GM12878 (cell line): Measurements from ENCODE around the gene RALB. TPM values are rescaled to one million over a fixed set of nuclear protein-coding genes. Genes with fewer than 3 reads are reported as not detected.

Experiments used
- BCL11A ChIP-seq: IDR thresholded peaks from 2 replicates; pipeline ENCODE4 v1.6.1; 2011; ENCODE audit warnings: low read depth, low read length
- CBFB ChIP-seq: IDR thresholded peaks from 2 replicates; pipeline ENCODE4 v1.6.1; 2016; ENCODE audit warnings: antibody characterized with exemption, low read depth
- CBX5 ChIP-seq: sonication (generic); IDR thresholded peaks from 2 replicates; pipeline ENCODE4 v1.6.1; 2016; ENCODE audit warnings: low read depth, moderate library complexity, mild to moderate bottlenecking, inconsistent platforms
- CHD4 ChIP-seq: fragments of 200-600 bp; sonication (generic); IDR thresholded peaks from 2 replicates; pipeline ENCODE4 v1.6.1; 2016; ENCODE audit warnings: mild to moderate bottlenecking
- ESRRA ChIP-seq: IDR thresholded peaks from 2 replicates; pipeline ENCODE4 v1.6.1; 2012; ENCODE audit warnings: mild to moderate bottlenecking, low read length, improper control_type of control experiment
- FOXK2 ChIP-seq: fragments of 450-650 bp; IDR thresholded peaks from 2 replicates; pipeline ENCODE4 v1.6.1; 2017; ENCODE audit warnings: mild to moderate bottlenecking, moderate library complexity
- HDAC2 ChIP-seq: fragments of 200-600 bp; sonication (generic); IDR thresholded peaks from 2 replicates; pipeline ENCODE4 v1.6.1; 2017
- HDAC6 ChIP-seq: fragments of 200-600 bp; sonication (generic); IDR thresholded peaks from one replicate; pipeline ENCODE4 v1.8.0; 2017; ENCODE audit warnings: antibody characterized with exemption; ENCODE audit not compliant: unreplicated experiment
- LARP7 ChIP-seq: fragments of 450-650 bp; IDR thresholded peaks from 2 replicates; pipeline ENCODE4 v1.6.1; 2017; ENCODE audit warnings: mild to moderate bottlenecking
- MEF2A ChIP-seq: IDR thresholded peaks from 2 replicates; pipeline ENCODE4 v1.6.1; 2011; ENCODE audit warnings: low read depth, mild to moderate bottlenecking, low read length, moderate library complexity; ENCODE audit not compliant: insufficient read depth
- MXI1 ChIP-seq: fragments of 150-350 bp; IDR thresholded peaks from 2 replicates; pipeline ENCODE4 v1.6.1; 2011; ENCODE audit warnings: low read depth, mild to moderate bottlenecking, inconsistent platforms, low read length, improper control_type of control experiment
- NFYA ChIP-seq: IDR thresholded peaks from 2 replicates; pipeline ENCODE4 v1.6.1; 2011; ENCODE audit warnings: low read depth, mild to moderate bottlenecking, low read length, improper control_type of control experiment, borderline replicate concordance
- NR2C1 ChIP-seq: fragments of 450-650 bp; IDR thresholded peaks from 2 replicates; pipeline ENCODE4 v1.6.1; 2017; ENCODE audit warnings: antibody characterized with exemption, mild to moderate bottlenecking, moderate library complexity
- PAX8 ChIP-seq: fragments of 450-650 bp; IDR thresholded peaks from 2 replicates; pipeline ENCODE4 v1.6.1; 2017; ENCODE audit warnings: mild to moderate bottlenecking, moderate library complexity
- POLR2AphosphoS5 ChIP-seq: IDR thresholded peaks from 2 replicates; pipeline ENCODE4 v1.6.1; 2011; ENCODE audit warnings: mild to moderate bottlenecking, low read length, inconsistent platforms
- RAD51 ChIP-seq: fragments of 450-650 bp; IDR thresholded peaks from 2 replicates; pipeline ENCODE4 v1.6.1; 2016; ENCODE audit warnings: moderate library complexity, mild to moderate bottlenecking, inconsistent platforms
- SREBF2 ChIP-seq: IDR thresholded peaks from 2 replicates; pipeline ENCODE4 v1.6.1; 2012; ENCODE audit warnings: mild to moderate bottlenecking, low read length
- STAT3 ChIP-seq: IDR thresholded peaks from 2 replicates; pipeline ENCODE4 v1.6.1; 2011; ENCODE audit warnings: low read depth, low read length, improper control_type of control experiment
- SUPT20H ChIP-seq: IDR thresholded peaks from 2 replicates; pipeline ENCODE4 v1.6.1; 2011; ENCODE audit warnings: low read depth, mild to moderate bottlenecking, low read length, moderate library complexity, borderline replicate concordance; ENCODE audit not compliant: control insufficient read depth
- TCF12 ChIP-seq: IDR thresholded peaks from 2 replicates; pipeline ENCODE4 v1.6.1; 2011; ENCODE audit warnings: low read depth, mild to moderate bottlenecking, low read length
- polyA plus RNA-seq, 11 experiments: library from polyadenylated mRNA; depleted of rRNA in 4 of 11; unstranded in 6 of 11; stranded (reverse) in 5 of 11; fragments of >200 nt; fragmentation: Nextera tagmentation in 4 of 11; fragmentation: Illumina TruSeq in 1 of 11; extraction: Ambion mirVana in 4 of 11; extraction: Trizol in 1 of 11; gene quantifications; 1 replicate in 1 of 11; 2 replicates in 10 of 11; pipeline versions ENCODE4 v1.2.1 to v1.2.3, GENCODE V29; 2011 to 2016; ENCODE audit warnings: inconsistent platforms in 2 of 11, missing spikeins in 2 of 11, low read depth in 1 of 11
- total RNA-seq, 4 experiments: library from RNA; depleted of rRNA in 3 of 4; stranded (reverse); fragments of >200 nt in 3 of 4; fragmentation: Illumina TruSeq in 1 of 4; extraction: Trizol in 1 of 4; gene quantifications; 2 replicates each; pipeline versions ENCODE4 v1.2.1 to v1.2.3, GENCODE V29; 2013 to 2021
- TF ChIP-seq, protein P1 (sequence below): fragments of 450-650 bp; conservative IDR thresholded peaks from 2 replicates; pipeline ENCODE4 v1.6.1; 2017; ENCODE audit warnings: mild to moderate bottlenecking, moderate library complexity
- TF ChIP-seq, protein P2 (sequence below): IDR thresholded peaks from 2 replicates; pipeline ENCODE4 v1.6.1; 2011; ENCODE audit warnings: low read depth, mild to moderate bottlenecking, low read length, moderate library complexity, borderline replicate concordance; ENCODE audit errors: extremely low read depth
- TF ChIP-seq, protein P3 (sequence below): fragments of 450-650 bp; IDR thresholded peaks from 2 replicates; pipeline ENCODE4 v1.6.1; 2014; ENCODE audit warnings: mild to moderate bottlenecking
- TF ChIP-seq, protein P4 (sequence below): IDR thresholded peaks from 2 replicates; pipeline ENCODE4 v1.6.1; 2011; ENCODE audit warnings: borderline replicate concordance, low read depth, mild to moderate bottlenecking, moderate library complexity, mixed read lengths, low read length; ENCODE audit not compliant: insufficient read depth; ENCODE audit errors: extremely low read length

Gene RALB
- total and polyA plus RNA-seq, 10 of the 15 experiments (the other 5 are each of a cell fraction or from before 2014, with no cell fraction given) = 8.3 to 54.0 (median 24.2) TPM

DNA sequence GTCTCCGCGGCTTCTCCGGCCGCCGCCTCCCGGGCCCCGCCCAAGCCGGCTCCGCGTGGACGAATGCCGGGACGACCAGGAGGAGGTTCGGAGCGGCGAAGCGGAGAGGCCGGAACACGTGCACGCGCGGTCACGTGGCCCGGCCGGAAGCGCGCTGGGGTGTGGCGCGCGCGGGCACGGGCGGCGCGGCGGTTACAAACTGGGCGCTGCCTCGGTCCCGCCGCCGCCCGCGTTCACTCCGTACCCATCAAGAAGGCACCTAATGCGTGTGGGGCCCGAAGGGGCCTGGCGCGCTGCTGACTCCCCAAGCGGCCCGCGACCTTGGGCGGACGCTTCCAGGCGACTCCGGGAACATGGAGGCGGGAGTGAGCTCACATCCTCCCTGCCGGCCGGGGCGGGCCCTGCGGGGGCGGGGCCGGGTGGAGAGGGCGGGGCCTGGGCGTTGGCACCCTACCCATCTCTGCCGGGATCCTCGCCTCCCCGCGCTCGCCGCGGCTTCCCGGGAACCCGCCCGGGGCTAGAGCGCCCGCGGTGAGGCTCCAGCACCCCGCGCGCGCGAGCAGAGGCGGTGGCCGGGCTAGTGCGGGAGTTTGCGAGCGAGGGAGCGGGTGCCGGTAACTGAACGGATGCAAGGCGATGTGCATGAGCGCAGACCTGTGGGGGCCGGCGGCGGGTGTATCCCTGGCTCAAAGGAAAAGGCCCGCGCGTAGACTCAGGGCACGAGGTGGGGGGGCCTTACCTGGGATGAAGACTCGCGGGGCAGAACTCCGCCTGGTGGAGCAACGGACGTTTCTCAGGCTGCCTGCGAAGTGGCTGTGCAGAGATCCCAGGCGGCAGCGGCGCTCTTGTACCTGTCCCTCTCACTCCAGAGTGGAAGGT, 29.4 kb upstream of the RALB start, which contains the start of gene TMEM185B (continued):
- TF ChIP-seq ESRRA = peak; percentile 85; the same call in 1 of the 2 replicates
- no peak for TF ChIP-seq SUPT20H
- no peak for TF ChIP-seq BCL11A
- no peak for TF ChIP-seq HDAC2
- peak; percentile 95 for TF ChIP-seq MXI1
- TF ChIP-seq, protein P1, sequence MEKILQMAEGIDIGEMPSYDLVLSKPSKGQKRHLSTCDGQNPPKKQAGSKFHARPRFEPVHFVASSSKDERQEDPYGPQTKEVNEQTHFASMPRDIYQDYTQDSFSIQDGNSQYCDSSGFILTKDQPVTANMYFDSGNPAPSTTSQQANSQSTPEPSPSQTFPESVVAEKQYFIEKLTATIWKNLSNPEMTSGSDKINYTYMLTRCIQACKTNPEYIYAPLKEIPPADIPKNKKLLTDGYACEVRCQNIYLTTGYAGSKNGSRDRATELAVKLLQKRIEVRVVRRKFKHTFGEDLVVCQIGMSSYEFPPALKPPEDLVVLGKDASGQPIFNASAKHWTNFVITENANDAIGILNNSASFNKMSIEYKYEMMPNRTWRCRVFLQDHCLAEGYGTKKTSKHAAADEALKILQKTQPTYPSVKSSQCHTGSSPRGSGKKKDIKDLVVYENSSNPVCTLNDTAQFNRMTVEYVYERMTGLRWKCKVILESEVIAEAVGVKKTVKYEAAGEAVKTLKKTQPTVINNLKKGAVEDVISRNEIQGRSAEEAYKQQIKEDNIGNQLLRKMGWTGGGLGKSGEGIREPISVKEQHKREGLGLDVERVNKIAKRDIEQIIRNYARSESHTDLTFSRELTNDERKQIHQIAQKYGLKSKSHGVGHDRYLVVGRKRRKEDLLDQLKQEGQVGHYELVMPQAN = peak; percentile 92
- TF ChIP-seq, protein P2, sequence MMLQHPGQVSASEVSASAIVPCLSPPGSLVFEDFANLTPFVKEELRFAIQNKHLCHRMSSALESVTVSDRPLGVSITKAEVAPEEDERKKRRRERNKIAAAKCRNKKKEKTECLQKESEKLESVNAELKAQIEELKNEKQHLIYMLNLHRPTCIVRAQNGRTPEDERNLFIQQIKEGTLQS = peak; percentile 91
- no peak for TF ChIP-seq SREBF2
- TF ChIP-seq LARP7 = peak; percentile 89
- peak; percentile 71 for TF ChIP-seq RAD51
- peak; percentile 53; the same call in 1 of the 2 replicates for TF ChIP-seq CBX5
- no peak for TF ChIP-seq CBFB
- TF ChIP-seq POLR2AphosphoS5 = peak; percentile 86
- no peak for TF ChIP-seq HDAC6
- no peak for TF ChIP-seq STAT3
- TF ChIP-seq TCF12 = no peak
- TF ChIP-seq, protein P3, sequence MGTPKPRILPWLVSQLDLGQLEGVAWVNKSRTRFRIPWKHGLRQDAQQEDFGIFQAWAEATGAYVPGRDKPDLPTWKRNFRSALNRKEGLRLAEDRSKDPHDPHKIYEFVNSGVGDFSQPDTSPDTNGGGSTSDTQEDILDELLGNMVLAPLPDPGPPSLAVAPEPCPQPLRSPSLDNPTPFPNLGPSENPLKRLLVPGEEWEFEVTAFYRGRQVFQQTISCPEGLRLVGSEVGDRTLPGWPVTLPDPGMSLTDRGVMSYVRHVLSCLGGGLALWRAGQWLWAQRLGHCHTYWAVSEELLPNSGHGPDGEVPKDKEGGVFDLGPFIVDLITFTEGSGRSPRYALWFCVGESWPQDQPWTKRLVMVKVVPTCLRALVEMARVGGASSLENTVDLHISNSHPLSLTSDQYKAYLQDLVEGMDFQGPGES = 0 out of 2 replicates have a peak, but pooled peaks have one; percentile 14
- no peak for TF ChIP-seq NFYA
- peak; percentile 54 for TF ChIP-seq NR2C1
- no peak for TF ChIP-seq PAX8
- no peak for TF ChIP-seq FOXK2
- TF ChIP-seq MEF2A = 0 out of 2 replicates have a peak, but pooled peaks have one; percentile 9
- TF ChIP-seq, protein P4, sequence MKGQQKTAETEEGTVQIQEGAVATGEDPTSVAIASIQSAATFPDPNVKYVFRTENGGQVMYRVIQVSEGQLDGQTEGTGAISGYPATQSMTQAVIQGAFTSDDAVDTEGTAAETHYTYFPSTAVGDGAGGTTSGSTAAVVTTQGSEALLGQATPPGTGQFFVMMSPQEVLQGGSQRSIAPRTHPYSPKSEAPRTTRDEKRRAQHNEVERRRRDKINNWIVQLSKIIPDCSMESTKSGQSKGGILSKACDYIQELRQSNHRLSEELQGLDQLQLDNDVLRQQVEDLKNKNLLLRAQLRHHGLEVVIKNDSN = peak; percentile 98
- no peak for TF ChIP-seq CHD4
